Astrocyte (in vitro differentiated cells and primary cell): ENCODE data around the gene PIGQ. TPM values are rescaled to one million over a fixed set of nuclear protein-coding genes. Genes with fewer than 3 reads are reported as not detected.

Experiments
- DNase-seq: peaks from one replicate; pipeline ENCODE4 v3.0.0-alpha.2; 2010; ENCODE audit warnings: low read depth
- FAIRE-seq: peaks from 2 replicates; lab custom pipeline; 2011; peaks lifted over from hg19 to GRCh38; lab: Jason Lieb, UNC
- H2AFZ ChIP-seq: 2 replicates; pipeline ENCODE4 v1.6.0; 2012; ENCODE audit warnings: low read depth, low read length, inconsistent platforms
- H3K27ac ChIP-seq: 2 replicates; pipeline ENCODE4 v1.5.1; 2011; ENCODE audit warnings: low read depth, low read length, inconsistent platforms
- H3K27me3 ChIP-seq: 2 replicates; pipeline ENCODE4 v1.6.0; 2011; ENCODE audit warnings: low read length, inconsistent platforms; ENCODE audit not compliant: insufficient read depth
- H3K36me3 ChIP-seq: 2 replicates; pipeline ENCODE4 v1.5.1; 2011; ENCODE audit warnings: low read length, inconsistent platforms; ENCODE audit not compliant: insufficient read depth
- H3K4me1 ChIP-seq: 2 replicates; pipeline ENCODE4 v1.5.1; 2011; ENCODE audit warnings: low read length, inconsistent platforms; ENCODE audit not compliant: insufficient read depth
- H3K4me2 ChIP-seq: 2 replicates; pipeline ENCODE4 v1.6.0; 2012; ENCODE audit warnings: low read length, inconsistent platforms
- H3K4me3 ChIP-seq: 2 replicates; pipeline ENCODE4 v1.5.1; 2011; ENCODE audit warnings: low read depth, mild to moderate bottlenecking, low read length, inconsistent platforms; ENCODE audit not compliant: insufficient read depth
- H3K79me2 ChIP-seq: 2 replicates; pipeline ENCODE4 v1.6.0; 2012; ENCODE audit warnings: mild to moderate bottlenecking, low read length, inconsistent platforms; ENCODE audit not compliant: insufficient read depth
- H3K9ac ChIP-seq: 2 replicates; pipeline ENCODE4 v1.6.0; 2012; ENCODE audit warnings: mild to moderate bottlenecking, low read length, inconsistent platforms
- H3K9me3 ChIP-seq: 2 replicates; pipeline ENCODE4 v1.5.1; 2012; ENCODE audit warnings: low read depth, mild to moderate bottlenecking, low read length, inconsistent platforms; ENCODE audit not compliant: insufficient read depth
- H4K20me1 ChIP-seq: 2 replicates; pipeline ENCODE4 v1.6.0; 2012; ENCODE audit warnings: low read length, inconsistent platforms; ENCODE audit not compliant: insufficient read depth
- H3K27ac Mint-ChIP-seq: one replicate; pipeline ENCODE4 v1.8.0; 2021; ENCODE audit warnings: mild to moderate bottlenecking, mixed read lengths; ENCODE audit not compliant: unreplicated experiment
- H3K27me3 Mint-ChIP-seq: one replicate; pipeline ENCODE4 v1.8.0; 2021; ENCODE audit warnings: low read depth, mixed read lengths; ENCODE audit not compliant: unreplicated experiment
- H3K36me3 Mint-ChIP-seq: one replicate; pipeline ENCODE4 v1.8.0; 2021; ENCODE audit warnings: low read depth, mixed read lengths; ENCODE audit not compliant: unreplicated experiment
- H3K4me1 Mint-ChIP-seq: one replicate; pipeline ENCODE4 v1.8.0; 2021; ENCODE audit warnings: low read depth, mixed read lengths; ENCODE audit not compliant: unreplicated experiment
- H3K4me3 Mint-ChIP-seq: one replicate; pipeline ENCODE4 v1.8.0; 2021; ENCODE audit warnings: mild to moderate bottlenecking, moderate library complexity, mixed read lengths; ENCODE audit not compliant: unreplicated experiment
- H3K9me3 Mint-ChIP-seq: one replicate; pipeline ENCODE4 v1.8.0; 2021; ENCODE audit warnings: mild to moderate bottlenecking, mixed read lengths; ENCODE audit not compliant: unreplicated experiment
- EZH2 ChIP-seq: IDR thresholded peaks from 2 replicates; pipeline ENCODE4 v1.6.1; 2012; ENCODE audit warnings: mild to moderate bottlenecking, low read length, inconsistent platforms; ENCODE audit not compliant: insufficient read depth
- total RNA-seq: library from RNA; stranded (reverse); gene quantifications from 2 replicates; pipeline ENCODE4 v1.2.1, GENCODE V29; 2021
- TF ChIP-seq, protein P1 (sequence below): IDR thresholded peaks from 2 replicates; pipeline ENCODE4 v1.5.1; 2011; ENCODE audit warnings: low read depth, mild to moderate bottlenecking, inconsistent platforms, low read length, moderate library complexity; ENCODE audit not compliant: insufficient read depth

The PIGQ gene
- total RNA-seq, 1 donor from 2014 or later: 22.4 TPM

DNA sequence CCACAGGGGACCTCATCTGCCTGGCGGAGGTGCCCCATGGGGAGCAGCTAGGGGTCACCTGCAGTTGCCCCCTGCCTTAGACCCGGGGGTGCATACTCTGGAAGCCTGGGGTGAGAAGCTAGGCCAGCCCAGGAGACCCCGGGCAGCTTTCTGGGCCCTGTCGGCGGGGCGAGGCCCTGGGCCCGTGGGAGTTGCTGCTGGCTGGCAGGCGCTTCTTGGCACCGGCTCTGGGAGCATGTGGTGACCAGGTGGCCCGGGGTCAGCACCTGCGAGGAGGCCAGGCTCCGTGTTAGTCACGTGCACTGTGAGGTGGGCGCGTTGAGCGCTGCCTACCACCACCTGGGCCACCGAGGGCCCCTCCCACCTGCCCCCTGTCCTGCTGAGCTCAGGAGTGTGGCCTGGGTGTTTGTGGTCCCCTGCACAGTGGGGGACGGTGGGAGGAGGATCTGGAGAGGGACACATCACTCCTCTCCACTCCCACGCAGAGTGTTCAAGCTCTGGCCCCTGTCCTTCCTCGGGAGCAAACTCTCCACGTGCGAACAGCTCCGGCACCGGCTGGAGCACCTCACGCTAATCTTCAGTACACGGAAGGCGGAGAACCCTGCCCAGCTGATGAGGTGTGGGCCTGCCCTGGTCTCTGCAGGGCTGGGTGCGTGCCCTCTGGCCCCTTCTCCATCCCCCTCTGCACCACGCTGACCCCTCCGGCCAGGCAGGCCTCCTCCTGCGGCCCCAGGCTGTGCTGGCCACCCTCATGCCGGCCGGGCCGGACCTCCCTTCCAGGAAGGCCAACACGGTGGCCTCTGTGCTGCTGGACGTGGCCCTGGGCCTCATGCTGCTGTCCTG, 5.8 kb downstream of the PIGQ start:
- no peak overlapping the region for H2AFZ ChIP-seq
- TF ChIP-seq, protein P1, sequence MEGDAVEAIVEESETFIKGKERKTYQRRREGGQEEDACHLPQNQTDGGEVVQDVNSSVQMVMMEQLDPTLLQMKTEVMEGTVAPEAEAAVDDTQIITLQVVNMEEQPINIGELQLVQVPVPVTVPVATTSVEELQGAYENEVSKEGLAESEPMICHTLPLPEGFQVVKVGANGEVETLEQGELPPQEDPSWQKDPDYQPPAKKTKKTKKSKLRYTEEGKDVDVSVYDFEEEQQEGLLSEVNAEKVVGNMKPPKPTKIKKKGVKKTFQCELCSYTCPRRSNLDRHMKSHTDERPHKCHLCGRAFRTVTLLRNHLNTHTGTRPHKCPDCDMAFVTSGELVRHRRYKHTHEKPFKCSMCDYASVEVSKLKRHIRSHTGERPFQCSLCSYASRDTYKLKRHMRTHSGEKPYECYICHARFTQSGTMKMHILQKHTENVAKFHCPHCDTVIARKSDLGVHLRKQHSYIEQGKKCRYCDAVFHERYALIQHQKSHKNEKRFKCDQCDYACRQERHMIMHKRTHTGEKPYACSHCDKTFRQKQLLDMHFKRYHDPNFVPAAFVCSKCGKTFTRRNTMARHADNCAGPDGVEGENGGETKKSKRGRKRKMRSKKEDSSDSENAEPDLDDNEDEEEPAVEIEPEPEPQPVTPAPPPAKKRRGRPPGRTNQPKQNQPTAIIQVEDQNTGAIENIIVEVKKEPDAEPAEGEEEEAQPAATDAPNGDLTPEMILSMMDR: no peak
- no peak for TF ChIP-seq EZH2

DNA sequence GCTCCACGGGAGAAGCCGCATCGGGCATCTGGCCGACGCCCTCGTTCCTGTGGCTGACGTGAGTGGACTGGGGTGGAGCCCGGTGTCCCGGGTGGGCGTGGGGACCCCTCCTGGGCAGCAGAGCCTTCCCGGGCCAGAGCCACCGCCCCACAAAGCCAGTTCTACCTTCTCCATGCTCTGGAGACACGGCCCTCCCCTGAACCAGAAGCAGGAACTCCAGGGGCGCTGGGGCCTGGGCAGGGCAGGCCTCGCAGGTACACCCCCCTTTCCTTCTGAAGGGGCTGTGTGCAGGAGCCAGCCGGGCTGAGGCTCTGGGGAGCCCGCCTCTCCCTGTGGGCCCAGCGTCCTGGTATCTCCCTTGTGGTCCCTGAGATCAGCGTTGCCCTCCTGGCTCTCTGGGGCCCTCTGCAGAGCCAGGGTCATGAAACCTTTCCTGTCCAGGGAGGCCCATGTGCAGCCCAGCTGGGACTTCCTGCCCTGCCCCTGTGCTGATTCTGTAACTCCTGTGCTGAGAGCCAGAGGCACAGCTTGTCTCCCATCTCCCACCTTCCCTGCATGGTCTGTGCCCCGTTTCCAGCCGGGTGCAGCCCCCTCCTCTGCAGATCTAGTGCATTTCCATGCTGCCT, 6.5 kb downstream of the PIGQ start:
- no peak overlapping the region for H2AFZ ChIP-seq
- peaks cover 24% of the 10 kb centered on the region for H4K20me1 ChIP-seq
- DNase-seq (no peak), FAIRE-seq (no peak)
- no peak overlapping the region for H3K4me3 ChIP-seq
- H3K36me3 Mint-ChIP-seq: no peaks in the 10 kb centered on the region
- H3K9me3 Mint-ChIP-seq: no peaks in the 10 kb centered on the region
- no peaks in the 10 kb centered on the region for H3K9me3 ChIP-seq
- peaks cover 5% of the 10 kb centered on the region for H3K36me3 ChIP-seq
- no peaks in the 10 kb centered on the region for H3K27me3 ChIP-seq
- no peaks in the 10 kb centered on the region for H3K4me1 ChIP-seq
- H3K79me2 ChIP-seq: peaks cover 12% of the 10 kb centered on the region
- no peak overlapping the region for H3K27ac Mint-ChIP-seq
- H3K27me3 Mint-ChIP-seq: no peaks in the 10 kb centered on the region
- peaks cover 7% of the 10 kb centered on the region for H3K4me1 Mint-ChIP-seq
- H3K9ac ChIP-seq: no peak overlapping the region
- H3K27ac ChIP-seq: no peak overlapping the region
- H3K4me3 Mint-ChIP-seq: no peak overlapping the region
- no peak overlapping the region for H3K4me2 ChIP-seq
- TF ChIP-seq, protein P1: no peak
- TF ChIP-seq EZH2: no peak

More for the DNA sequence above, 5.8 kb downstream of the PIGQ start:
- peaks cover 5% of the 10 kb centered on the region for H3K36me3 ChIP-seq
- DNase-seq (no peak), FAIRE-seq (no peak)
- no peaks in the 10 kb centered on the region for H3K9me3 Mint-ChIP-seq
- H3K4me3 ChIP-seq: no peak overlapping the region
- H3K9me3 ChIP-seq: no peaks in the 10 kb centered on the region
- no peak overlapping the region for H3K4me2 ChIP-seq
- H3K9ac ChIP-seq: no peak overlapping the region
- no peaks in the 10 kb centered on the region for H3K27me3 ChIP-seq
- no peak overlapping the region for H3K27ac ChIP-seq
- peaks cover 6% of the 10 kb centered on the region for H3K4me1 ChIP-seq
- no peak overlapping the region for H3K27ac Mint-ChIP-seq
- no peak overlapping the region for H3K4me3 Mint-ChIP-seq
- peaks cover 32% of the 10 kb centered on the region for H4K20me1 ChIP-seq
- no peaks in the 10 kb centered on the region for H3K27me3 Mint-ChIP-seq
- H3K79me2 ChIP-seq: peaks cover 19% of the 10 kb centered on the region
- H3K4me1 Mint-ChIP-seq: peaks cover 7% of the 10 kb centered on the region
- H3K36me3 Mint-ChIP-seq: no peaks in the 10 kb centered on the region
